GM12873 (cell line): ENCODE measurements around the gene CD68.

Experiments
- TF ChIP-seq, protein P1 (sequence below): IDR thresholded peaks from 2 replicates; pipeline ENCODE4 v1.5.1; 2012; ENCODE audit warnings: low read depth, mild to moderate bottlenecking, moderate library complexity, low read length, control low read depth; ENCODE audit not compliant: insufficient read depth; ENCODE audit errors: missing control alignments

The CD68 gene

GRCh38 chr17:7572588-7573323 lies 6.7 kb upstream of the CD68 start:
- TF ChIP-seq, protein P1, sequence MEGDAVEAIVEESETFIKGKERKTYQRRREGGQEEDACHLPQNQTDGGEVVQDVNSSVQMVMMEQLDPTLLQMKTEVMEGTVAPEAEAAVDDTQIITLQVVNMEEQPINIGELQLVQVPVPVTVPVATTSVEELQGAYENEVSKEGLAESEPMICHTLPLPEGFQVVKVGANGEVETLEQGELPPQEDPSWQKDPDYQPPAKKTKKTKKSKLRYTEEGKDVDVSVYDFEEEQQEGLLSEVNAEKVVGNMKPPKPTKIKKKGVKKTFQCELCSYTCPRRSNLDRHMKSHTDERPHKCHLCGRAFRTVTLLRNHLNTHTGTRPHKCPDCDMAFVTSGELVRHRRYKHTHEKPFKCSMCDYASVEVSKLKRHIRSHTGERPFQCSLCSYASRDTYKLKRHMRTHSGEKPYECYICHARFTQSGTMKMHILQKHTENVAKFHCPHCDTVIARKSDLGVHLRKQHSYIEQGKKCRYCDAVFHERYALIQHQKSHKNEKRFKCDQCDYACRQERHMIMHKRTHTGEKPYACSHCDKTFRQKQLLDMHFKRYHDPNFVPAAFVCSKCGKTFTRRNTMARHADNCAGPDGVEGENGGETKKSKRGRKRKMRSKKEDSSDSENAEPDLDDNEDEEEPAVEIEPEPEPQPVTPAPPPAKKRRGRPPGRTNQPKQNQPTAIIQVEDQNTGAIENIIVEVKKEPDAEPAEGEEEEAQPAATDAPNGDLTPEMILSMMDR = no peak

DNA sequence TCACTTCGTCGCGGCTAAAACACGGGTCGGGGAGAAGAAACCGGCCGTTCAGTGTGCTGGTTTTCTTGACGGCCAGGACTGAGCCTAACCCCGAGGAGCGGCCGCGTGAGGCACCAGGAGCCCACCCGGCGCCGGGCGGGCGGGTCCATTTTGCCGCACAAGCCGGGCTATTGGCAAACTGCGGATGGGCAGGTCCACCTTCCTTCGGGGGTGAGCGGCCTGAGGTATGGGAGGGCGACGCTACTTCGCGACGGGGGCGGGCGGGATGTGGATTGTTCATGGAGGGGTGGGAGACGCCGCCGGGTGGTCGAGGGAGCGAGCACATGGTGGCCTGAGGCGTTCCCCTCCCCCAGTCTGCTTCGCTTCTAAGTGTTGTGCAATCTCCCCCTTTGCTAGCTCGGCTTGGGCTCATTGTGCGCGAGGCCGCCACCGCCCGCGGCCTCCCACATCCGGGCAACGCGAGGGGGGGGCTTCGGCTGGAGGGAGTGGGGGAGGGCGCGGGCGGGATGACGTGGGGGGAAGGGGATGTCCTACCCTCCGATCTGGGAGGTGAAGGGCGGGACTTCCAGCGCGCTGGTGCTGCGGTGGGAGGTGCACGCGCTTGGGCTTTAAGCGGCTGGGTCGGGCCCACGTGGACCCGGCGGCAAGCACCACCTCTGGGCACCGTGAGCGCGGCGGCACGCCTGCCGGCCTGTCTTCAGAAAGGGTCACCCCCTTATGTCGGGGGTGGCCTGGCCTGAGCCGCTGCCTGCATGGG lies 5.9 kb upstream of the CD68 start:
- TF ChIP-seq, protein P1 = no peak

DNA sequence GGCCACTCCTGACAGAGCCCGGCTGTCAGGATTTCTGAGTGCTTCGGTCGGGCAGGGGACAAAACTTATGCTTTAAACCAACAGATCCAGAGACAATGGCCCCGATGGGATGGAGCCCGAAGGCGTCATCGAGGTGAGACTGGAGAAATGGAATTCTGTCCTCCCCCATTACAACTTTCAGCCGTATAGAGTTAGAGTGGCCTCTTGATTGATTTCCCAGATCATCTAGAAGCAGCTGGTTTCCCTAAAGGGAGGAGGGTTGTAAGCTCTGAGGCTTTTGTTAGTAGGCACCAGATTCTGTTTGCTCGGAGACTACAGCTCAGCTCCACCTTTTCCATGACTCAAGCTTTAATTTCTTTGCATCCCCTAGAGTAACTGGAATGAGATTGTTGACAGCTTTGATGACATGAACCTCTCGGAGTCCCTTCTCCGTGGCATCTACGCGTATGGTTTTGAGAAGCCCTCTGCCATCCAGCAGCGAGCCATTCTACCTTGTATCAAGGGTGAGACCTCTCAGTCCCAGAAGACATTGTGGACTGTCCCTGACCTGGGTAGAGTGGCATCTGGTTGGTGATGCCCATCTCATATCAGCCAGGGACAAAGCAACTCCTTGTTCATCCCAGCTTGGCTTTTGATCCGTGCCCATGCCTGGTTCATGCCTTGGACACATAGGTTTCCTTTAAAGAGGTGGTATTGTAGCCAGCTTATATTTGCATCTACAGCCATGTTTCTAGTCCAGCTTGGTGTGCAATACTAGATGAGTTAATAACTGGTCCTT lies 5.1 kb upstream of the CD68 start:
- TF ChIP-seq, protein P1 = no peak

DNA sequence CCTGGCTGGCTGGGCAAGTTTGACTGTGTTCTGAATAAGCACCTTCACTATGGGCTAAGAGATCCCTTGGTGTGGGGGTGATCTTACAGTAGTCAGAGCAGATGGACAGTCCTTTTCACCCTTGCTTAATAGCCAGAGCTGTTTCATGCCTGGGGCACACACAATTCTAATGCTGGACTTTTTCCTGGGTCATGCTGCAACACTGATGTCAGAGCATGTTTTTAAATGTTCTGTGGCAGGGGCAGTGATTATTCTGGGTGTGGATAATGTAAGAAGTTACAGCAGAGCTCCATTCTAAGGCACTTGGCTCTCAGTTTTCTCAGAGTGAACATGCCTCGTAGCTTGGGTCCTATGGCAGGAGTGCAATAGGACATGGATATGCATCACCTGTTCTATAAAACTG lies 4.0 kb upstream of the CD68 start:
- TF ChIP-seq, protein P1 = no peak

DNA sequence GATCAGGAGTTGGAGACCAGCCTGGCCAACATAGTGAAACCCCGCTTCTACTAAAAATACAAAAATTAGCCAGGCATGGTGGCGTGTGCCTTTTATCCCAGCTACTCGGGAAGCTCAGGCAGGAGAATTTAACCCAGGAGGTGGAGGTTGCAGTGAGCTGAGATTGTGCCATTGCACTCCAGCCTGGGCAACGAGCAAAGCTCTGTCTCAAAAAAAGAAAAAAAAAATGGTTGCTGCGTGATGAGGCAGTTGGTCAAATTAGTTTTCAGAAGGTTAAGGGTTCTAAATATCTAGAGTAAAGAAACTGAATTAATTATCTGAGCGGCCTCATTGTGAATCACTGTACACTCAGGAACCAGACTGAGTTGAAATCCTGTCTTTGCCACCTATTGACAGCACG lies 3.5 kb upstream of the CD68 start:
- TF ChIP-seq, protein P1 = no peak

DNA sequence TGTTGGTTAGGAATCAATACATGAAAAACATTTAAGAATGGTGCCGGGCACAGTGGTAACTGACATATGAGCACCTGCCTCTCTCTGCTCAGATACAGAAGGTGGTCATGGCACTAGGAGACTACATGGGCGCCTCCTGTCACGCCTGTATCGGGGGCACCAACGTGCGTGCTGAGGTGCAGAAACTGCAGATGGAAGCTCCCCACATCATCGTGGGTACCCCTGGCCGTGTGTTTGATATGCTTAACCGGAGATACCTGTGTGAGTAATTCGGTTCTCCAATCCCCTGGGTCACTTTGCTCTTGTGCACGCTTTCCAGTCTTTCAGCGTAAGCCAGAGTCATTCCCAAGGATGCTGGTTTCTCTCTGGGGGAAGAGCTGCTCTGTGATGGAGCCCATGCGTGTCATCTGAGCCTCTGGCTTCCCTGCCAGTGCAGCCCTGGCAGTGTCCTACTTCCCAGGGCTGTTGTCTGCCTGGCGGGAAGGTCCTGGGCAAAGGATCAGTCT lies 3.0 kb upstream of the CD68 start:
- TF ChIP-seq, protein P1 = no peak
